Neural progenitor cell (in vitro differentiated cells): ENCODE measurements around the gene ATP6V1D. TPM values are rescaled to one million over a fixed set of nuclear protein-coding genes. Genes with fewer than 3 reads are reported as not detected.

Experiments used
- DNase-seq: peaks from one replicate; pipeline ENCODE4 v3.0.0-alpha.2; 2016; ENCODE audit warnings: low spot score
- H2AFZ ChIP-seq: fragments of 200-600 bp; sonication (generic); replicated peaks from 2 replicates; pipeline ENCODE4 v1.6.1; 2016; ENCODE audit warnings: antibody characterized with exemption
- H3F3A ChIP-seq: fragments of 200-600 bp; sonication (generic); 2 replicates; pipeline ENCODE4 v1.6.1; 2016; ENCODE audit warnings: antibody characterized with exemption, low read depth
- H3K27ac ChIP-seq: fragments of 200-600 bp; sonication (generic); 2 replicates; pipeline ENCODE4 v1.5.1; 2016; ENCODE audit warnings: mild to moderate bottlenecking
- H3K27me3 ChIP-seq: fragments of 200-600 bp; sonication (generic); 2 replicates; pipeline ENCODE4 v1.6.1; 2016; ENCODE audit warnings: mild to moderate bottlenecking, moderate library complexity
- H3K36me3 ChIP-seq: fragments of 200-600 bp; sonication (generic); 2 replicates; pipeline ENCODE4 v1.5.1; 2016
- H3K4me1 ChIP-seq: fragments of 200-600 bp; sonication (generic); 2 replicates; pipeline ENCODE4 v1.6.1; 2016; ENCODE audit warnings: mixed run types
- H3K4me2 ChIP-seq: fragments of 200-600 bp; sonication (generic); 2 replicates; pipeline ENCODE4 v1.6.1; 2016
- H3K4me3 ChIP-seq: fragments of 200-600 bp; sonication (generic); 2 replicates; pipeline ENCODE4 v1.5.1; 2016
- H3K79me2 ChIP-seq: fragments of 200-600 bp; sonication (generic); 2 replicates; pipeline ENCODE4 v1.6.1; 2016; ENCODE audit warnings: low read depth
- H3K9ac ChIP-seq: fragments of 200-600 bp; sonication (generic); 2 replicates; pipeline ENCODE4 v1.6.1; 2016
- H3K9me3 ChIP-seq: fragments of 200-600 bp; sonication (generic); 2 replicates; pipeline ENCODE4 v1.5.1; 2016; ENCODE audit warnings: low read depth
- H4K20me1 ChIP-seq: fragments of 200-600 bp; sonication (generic); 2 replicates; pipeline ENCODE4 v1.6.1; 2016; ENCODE audit warnings: low read depth
- H3K27ac Mint-ChIP-seq: 3 replicates; pipeline ENCODE4 v1.8.0; 2021; ENCODE audit warnings: mixed read lengths
- H3K27me3 Mint-ChIP-seq: 2 replicates; pipeline ENCODE4 v1.8.0; 2022; ENCODE audit warnings: low read depth, mild to moderate bottlenecking, inconsistent platforms, moderate library complexity, mixed read lengths; ENCODE audit not compliant: insufficient read depth
- H3K36me3 Mint-ChIP-seq: 3 replicates; pipeline ENCODE4 v1.8.0; 2021; ENCODE audit warnings: mixed read lengths
- H3K4me1 Mint-ChIP-seq: 3 replicates; pipeline ENCODE4 v1.8.0; 2021; ENCODE audit warnings: mixed read lengths
- H3K4me3 Mint-ChIP-seq: 3 replicates; pipeline ENCODE4 v1.8.0; 2021; ENCODE audit warnings: mild to moderate bottlenecking, moderate library complexity, mixed read lengths
- H3K9me3 Mint-ChIP-seq: 3 replicates; pipeline ENCODE4 v1.8.0; 2020; ENCODE audit warnings: mixed read lengths
- CTCF ChIP-seq: fragments of 200-600 bp; sonication (generic); IDR thresholded peaks from 2 replicates; pipeline ENCODE4 v1.5.1; 2017; ENCODE audit warnings: antibody characterized with exemption, mild to moderate bottlenecking
- EZH2 ChIP-seq: fragments of 200-600 bp; sonication (generic); IDR thresholded peaks from 2 replicates; pipeline ENCODE4 v1.6.1; 2017; ENCODE audit warnings: antibody characterized with exemption, mild to moderate bottlenecking, moderate library complexity
- EZH2phosphoT487 ChIP-seq: fragments of 200-600 bp; sonication (generic); IDR thresholded peaks from 2 replicates; pipeline ENCODE4 v1.6.1; 2017; ENCODE audit warnings: antibody characterized with exemption
- total RNA-seq: library from RNA; depleted of rRNA; stranded (reverse); fragments of >200 nt; gene quantifications from 2 replicates; pipeline ENCODE4 v1.2.3, GENCODE V29; 2015; ENCODE audit warnings: low replicate concordance

ATP6V1D gene
- total RNA-seq, 1 donor from 2014 or later = 79.9 TPM

GRCh38 chr14:67385120-67385519 is 25.5 kb upstream of the ATP6V1D start:
- Mint-ChIP-seq H3K4me1 (no peaks in the 10 kb centered on the region), H3K36me3 (peaks cover 22% of the 10 kb centered on the region), H3K4me3 (no peak overlapping the region), H3K27ac (no peak overlapping the region), H3K27me3 (no peaks in the 10 kb centered on the region), H3K9me3 (no peaks in the 10 kb centered on the region)
- no peaks in the 10 kb centered on the region for H3F3A ChIP-seq
- H3K4me1 ChIP-seq = no peaks in the 10 kb centered on the region
- no peak overlapping the region for H3K4me2 ChIP-seq
- no peaks in the 10 kb centered on the region for H3K9me3 ChIP-seq
- H3K36me3 ChIP-seq = peaks cover 29% of the 10 kb centered on the region
- no peak overlapping the region for H3K4me3 ChIP-seq
- no peaks in the 10 kb centered on the region for H3K79me2 ChIP-seq
- no peak for DNase-seq
- TF ChIP-seq EZH2 (no peak), EZH2phosphoT487 (no peak), CTCF (no peak)
- H3K27ac ChIP-seq = no peak overlapping the region
- H3K9ac ChIP-seq = no peak overlapping the region
- no peaks in the 10 kb centered on the region for H3K27me3 ChIP-seq
- no peaks in the 10 kb centered on the region for H4K20me1 ChIP-seq
- no peak overlapping the region for H2AFZ ChIP-seq

- peaks cover 32% of the 10 kb centered on the region for H3K36me3 ChIP-seq
- H3K79me2 ChIP-seq = no peaks in the 10 kb centered on the region
- no peaks in the 10 kb centered on the region for H3F3A ChIP-seq
- no peak overlapping the region for H2AFZ ChIP-seq
- no peak overlapping the region for H3K9ac ChIP-seq
- no peaks in the 10 kb centered on the region for H3K4me1 ChIP-seq
- peaks cover 6% of the 10 kb centered on the region for H4K20me1 ChIP-seq
- Mint-ChIP-seq H3K27ac (no peak overlapping the region), H3K9me3 (no peaks in the 10 kb centered on the region), H3K27me3 (no peaks in the 10 kb centered on the region), H3K36me3 (peaks cover 34% of the 10 kb centered on the region), H3K4me3 (no peak overlapping the region), H3K4me1 (no peaks in the 10 kb centered on the region)
- no peaks in the 10 kb centered on the region for H3K9me3 ChIP-seq
- H3K27me3 ChIP-seq = no peaks in the 10 kb centered on the region
- H3K27ac ChIP-seq = no peak overlapping the region
- DNase-seq = no peak
- H3K4me3 ChIP-seq = no peak overlapping the region
- H3K4me2 ChIP-seq = no peak overlapping the region
- TF ChIP-seq EZH2phosphoT487 (no peak), CTCF (no peak), EZH2 (no peak)
Measured at GRCh38 chr14:67377916-67378315, 18.3 kb upstream of the ATP6V1D start.

GRCh38 chr14:67373347-67373746 is 13.7 kb upstream of the ATP6V1D start:
- no peaks in the 10 kb centered on the region for H3K27me3 Mint-ChIP-seq
- Histone ChIP-seq H3F3A (no peaks in the 10 kb centered on the region), H3K4me3 (no peak overlapping the region), H3K9ac (no peak overlapping the region), H3K79me2 (peaks cover 31% of the 10 kb centered on the region), H3K4me1 (no peaks in the 10 kb centered on the region), H3K36me3 (peaks cover 31% of the 10 kb centered on the region), H3K4me2 (no peak overlapping the region), H3K27ac (no peak overlapping the region), H4K20me1 (peaks cover 7% of the 10 kb centered on the region), H3K27me3 (no peaks in the 10 kb centered on the region), H3K9me3 (no peaks in the 10 kb centered on the region), H2AFZ (no peak overlapping the region)
- no peaks in the 10 kb centered on the region for H3K9me3 Mint-ChIP-seq
- H3K4me1 Mint-ChIP-seq = no peaks in the 10 kb centered on the region
- TF ChIP-seq EZH2 (no peak), CTCF (no peak), EZH2phosphoT487 (no peak)
- no peak overlapping the region for H3K27ac Mint-ChIP-seq
- no peak for DNase-seq
- H3K36me3 Mint-ChIP-seq = peaks cover 20% of the 10 kb centered on the region
- H3K4me3 Mint-ChIP-seq = no peak overlapping the region

- TF ChIP-seq CTCF (no peak), EZH2phosphoT487 (no peak), EZH2 (no peak)
- Histone ChIP-seq H3K79me2 (peaks cover 31% of the 10 kb centered on the region), H3K27ac (no peak overlapping the region), H3K4me3 (no peak overlapping the region), H3F3A (no peaks in the 10 kb centered on the region), H3K9me3 (no peaks in the 10 kb centered on the region), H3K9ac (no peak overlapping the region), H3K4me1 (no peaks in the 10 kb centered on the region), H3K4me2 (no peak overlapping the region), H3K36me3 (peaks cover 31% of the 10 kb centered on the region), H2AFZ (no peak overlapping the region), H4K20me1 (peaks cover 7% of the 10 kb centered on the region), H3K27me3 (no peaks in the 10 kb centered on the region)
- Mint-ChIP-seq H3K27me3 (no peaks in the 10 kb centered on the region), H3K9me3 (no peaks in the 10 kb centered on the region), H3K36me3 (peaks cover 21% of the 10 kb centered on the region), H3K4me1 (no peaks in the 10 kb centered on the region), H3K27ac (no peak overlapping the region), H3K4me3 (no peak overlapping the region)
- no peak for DNase-seq
Measured at GRCh38 chr14:67372833-67373232, 13.2 kb upstream of the ATP6V1D start.
